ENCODE results near the gene DEFB127.
"Not testable (repeated sequence)": the region's sequence is repeated elsewhere in the genome, so short reads cannot be mapped to it uniquely, and the experiment has no call there.

The DEFB127 gene

GRCh38 chr20:157154-157553 lies at the start of gene DEFB127:
Gene DEFB127, plus strand, starts transcription at chr20:157454. Its CDS starts 91 bp downstream, at chr20:157545.
- no peak for DNase-seq

GRCh38 chr20:112396-112795 lies 44.9 kb upstream of the DEFB127 start:
- no peak for DNase-seq

- DNase-seq = no peak
Measured at GRCh38 chr20:117518-117917, 39.7 kb upstream of the DEFB127 start.

GRCh38 chr20:129786-130323 lies 27.4 kb upstream of the DEFB127 start:
- not testable (repeated sequence) for DNase-seq

GRCh38 chr20:137668-138490 lies 19.4 kb upstream of the DEFB127 start:
- DNase-seq = peak in 2 of 3 donors; percentile 6 to 12

GRCh38 chr20:142290-142689 lies 15.0 kb upstream of the DEFB127 start, which contains the start of gene DEFB126:
Gene DEFB126, plus strand, starts transcription at chr20:142590. Its CDS starts 39 bp downstream, at chr20:142629.
- DNase-seq = no peak

GRCh38 chr20:145877-146276 lies 11.4 kb upstream of the DEFB127 start:
- DNase-seq = no peak

GRCh38 chr20:152131-152530 lies 5.1 kb upstream of the DEFB127 start:
- DNase-seq = no peak

GRCh38 chr20:164618-165017 lies 7.4 kb downstream of the DEFB127 start:
- DNase-seq = no peak

- DNase-seq = no peak
Measured at GRCh38 chr20:168876-169275, 11.6 kb downstream of the DEFB127 start.

GRCh38 chr20:184288-184687 lies 27.0 kb downstream of the DEFB127 start:
- DNase-seq = no peak

GRCh38 chr20:187733-188132 lies 30.5 kb downstream of the DEFB127 start:
- DNase-seq = no peak

GRCh38 chr20:189611-190010 lies 32.4 kb downstream of the DEFB127 start, which contains the start of gene DEFB128:
Gene DEFB128, minus strand, starts transcription at chr20:189711. Its CDS starts 88 bp downstream, at chr20:189623.
- no peak for DNase-seq

- DNase-seq = no peak
Measured at GRCh38 chr20:198225-198624, 41.0 kb downstream of the DEFB127 start.

GRCh38 chr20:199996-200395 lies 42.7 kb downstream of the DEFB127 start:
- no peak for DNase-seq

GRCh38 chr20:203630-204029 lies 46.4 kb downstream of the DEFB127 start:
- DNase-seq = not testable (repeated sequence)

Data from suppressor macrophage treated with lipopolysaccharide for 1 hour (primary cell).